Occipital lobe (tissue), 2 donors: ENCODE data around the gene SLC38A2. TPM values are rescaled to one million over a fixed set of nuclear protein-coding genes. Genes with fewer than 3 reads are reported as not detected.

Experiments
- DNase-seq: peaks from one replicate; lab custom pipeline; 2025; lab: John Stamatoyannopoulos, UW
- total RNA-seq: library from RNA; depleted of rRNA; stranded (reverse); fragments of >200 nt; gene quantifications from one replicate; pipeline ENCODE4 v1.2.3, GENCODE V29; 2014

The SLC38A2 gene
- total RNA-seq, 1 donor from 2014 or later: 259 TPM

DNA sequence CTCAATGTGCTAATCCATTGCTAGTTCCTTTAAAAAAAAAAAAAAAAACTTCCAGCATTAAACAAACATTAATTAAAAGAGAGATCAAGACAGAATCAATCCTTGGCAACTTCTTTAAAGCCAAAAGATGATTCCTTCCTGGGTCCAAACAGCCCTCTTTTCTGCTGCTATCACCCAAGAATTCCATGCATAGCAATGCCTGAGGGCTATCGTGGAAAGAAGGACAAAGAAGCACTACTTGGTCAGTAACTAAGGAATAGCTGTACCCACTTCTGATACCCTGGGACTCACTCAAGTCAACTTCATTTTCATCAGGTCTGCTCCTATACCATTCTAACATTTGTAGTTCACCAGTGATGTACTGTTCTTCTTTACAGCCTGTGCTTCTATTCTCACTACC lies 51.8 kb downstream of the SLC38A2 start:
- no peak for DNase-seq

DNA sequence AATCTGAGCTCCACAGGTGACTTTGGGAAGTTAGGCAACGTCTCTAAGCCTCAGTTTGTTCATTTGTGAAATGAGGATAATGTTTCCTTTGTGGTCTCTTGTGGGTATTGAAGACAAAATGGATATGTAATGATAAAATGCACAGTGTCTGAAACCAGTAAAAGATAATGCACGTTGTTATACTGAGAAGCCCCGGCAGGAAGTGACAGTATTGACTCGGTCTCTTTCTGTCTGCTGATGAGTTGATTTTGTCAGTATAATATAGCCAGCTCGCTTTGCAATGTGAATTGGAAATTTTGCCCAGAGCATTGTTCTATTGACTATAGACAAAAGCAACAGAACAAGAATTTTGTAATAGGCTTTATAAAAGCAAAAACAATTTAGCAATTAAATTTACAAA lies 54.5 kb downstream of the SLC38A2 start:
- DNase-seq: no peak

Other genes with a start within 250 kb of the SLC38A2 start
- gene SLC38A1, start 103.7 kb downstream of the SLC38A2 start, total RNA-seq: 310 TPM